H9 (cell line): ENCODE data around the gene CRPPA. TPM values are rescaled to one million over a fixed set of nuclear protein-coding genes. Genes with fewer than 3 reads are reported as not detected.

Experiments
- DNase-seq: peaks from one replicate; pipeline ENCODE4 v3.0.0-alpha.2; 2017
- H2AFZ ChIP-seq: one replicate; pipeline ENCODE4 v1.6.1; 2013; ENCODE audit warnings: mild to moderate bottlenecking, low read length, control low read depth, moderate library complexity
- H2AK5ac ChIP-seq: 2 replicates; pipeline ENCODE4 v1.6.1; 2013; ENCODE audit warnings: low read length, control low read depth, mixed read lengths; ENCODE audit not compliant: insufficient read length
- H2BK120ac ChIP-seq: one replicate; pipeline ENCODE4 v1.6.1; 2013; ENCODE audit warnings: low read depth, mild to moderate bottlenecking, low read length, control low read depth, inconsistent platforms; ENCODE audit not compliant: poor library complexity, severe bottlenecking
- H2BK12ac ChIP-seq: 2 replicates; pipeline ENCODE4 v1.6.1; 2013; ENCODE audit warnings: low read length, control low read depth, mixed read lengths, low read depth; ENCODE audit not compliant: insufficient read length
- H2BK15ac ChIP-seq: 2 replicates; pipeline ENCODE4 v1.6.1; 2013; ENCODE audit warnings: low read depth, low read length, control low read depth
- H2BK20ac ChIP-seq: one replicate; pipeline ENCODE4 v1.6.1; 2013; ENCODE audit warnings: low read depth, mild to moderate bottlenecking, low read length, control low read depth, inconsistent platforms; ENCODE audit not compliant: poor library complexity, severe bottlenecking
- H2BK5ac ChIP-seq: 2 replicates; pipeline ENCODE4 v1.6.1; 2013; ENCODE audit warnings: low read length, control low read depth, mixed read lengths; ENCODE audit not compliant: insufficient read length
- H3K14ac ChIP-seq: 2 replicates; pipeline ENCODE4 v1.6.1; 2013; ENCODE audit warnings: low read length, control low read depth; ENCODE audit not compliant: insufficient read depth
- H3K18ac ChIP-seq: 2 replicates; pipeline ENCODE4 v1.6.1; 2013; ENCODE audit warnings: low read depth, mild to moderate bottlenecking, mixed read lengths, low read length, control low read depth; ENCODE audit not compliant: insufficient read length
- H3K23ac ChIP-seq: 2 replicates; pipeline ENCODE4 v1.6.1; 2013; ENCODE audit warnings: low read length, control low read depth, mixed read lengths, low read depth; ENCODE audit not compliant: insufficient read length
- H3K23me2 ChIP-seq: 2 replicates; pipeline ENCODE4 v1.6.1; 2013; ENCODE audit warnings: low read depth, mild to moderate bottlenecking, mixed read lengths, low read length, control low read depth; ENCODE audit not compliant: insufficient read length, poor library complexity, severe bottlenecking
- H3K27ac ChIP-seq: 2 replicates; pipeline ENCODE4 v1.5.1; 2013; ENCODE audit warnings: low read length, control low read depth, mixed read lengths, low read depth; ENCODE audit not compliant: insufficient read length
- H3K27me3 ChIP-seq: 2 replicates; pipeline ENCODE4 v1.6.1; 2013; ENCODE audit warnings: low read length, control low read depth, inconsistent platforms; ENCODE audit not compliant: insufficient read depth
- H3K4ac ChIP-seq: 2 replicates; pipeline ENCODE4 v1.6.1; 2013; ENCODE audit warnings: low read depth, mild to moderate bottlenecking, control low read depth, inconsistent platforms, low read length, moderate library complexity
- H3K4me1 ChIP-seq: 2 replicates; pipeline ENCODE4 v1.6.1; 2013; ENCODE audit warnings: low read length, control low read depth, inconsistent platforms; ENCODE audit not compliant: insufficient read depth
- H3K4me2 ChIP-seq: 2 replicates; pipeline ENCODE4 v1.6.1; 2013; ENCODE audit warnings: low read length, control low read depth, mixed read lengths; ENCODE audit not compliant: insufficient read length, insufficient read depth
- H3K56ac ChIP-seq: 2 replicates; pipeline ENCODE4 v1.6.1; 2013; ENCODE audit warnings: low read depth, mild to moderate bottlenecking, mixed read lengths, low read length, control low read depth; ENCODE audit not compliant: insufficient read length
- H3K79me1 ChIP-seq: 2 replicates; pipeline ENCODE4 v1.6.1; 2013; ENCODE audit warnings: low read depth, mild to moderate bottlenecking, moderate library complexity, low read length, control low read depth, inconsistent platforms; ENCODE audit not compliant: insufficient read depth, poor library complexity, severe bottlenecking
- H3K79me2 ChIP-seq: 2 replicates; pipeline ENCODE4 v1.6.1; 2013; ENCODE audit warnings: low read length, control low read depth, inconsistent platforms; ENCODE audit not compliant: insufficient read depth
- H3K9ac ChIP-seq: 2 replicates; pipeline ENCODE4 v1.6.1; 2013; ENCODE audit warnings: low read length, control low read depth, mixed read lengths; ENCODE audit not compliant: insufficient read length; ENCODE audit errors: extremely low read depth
- H3K9me3 ChIP-seq: one replicate; pipeline ENCODE4 v1.6.1; 2013; ENCODE audit warnings: low read depth, low read length, inconsistent platforms; ENCODE audit not compliant: control insufficient read depth
- H3T11ph ChIP-seq: one replicate; pipeline ENCODE4 v1.6.1; 2013; ENCODE audit warnings: mild to moderate bottlenecking, low read length, control low read depth, inconsistent platforms
- H4K20me1 ChIP-seq: one replicate; pipeline ENCODE4 v1.6.1; 2013; ENCODE audit not compliant: control insufficient read depth, insufficient read length, insufficient read depth
- H4K5ac ChIP-seq: 2 replicates; pipeline ENCODE4 v1.6.1; 2013; ENCODE audit warnings: low read depth, mild to moderate bottlenecking, mixed read lengths, low read length, control low read depth; ENCODE audit not compliant: insufficient read length
- H4K8ac ChIP-seq: replicated peaks from 2 replicates; pipeline ENCODE4 v1.6.1; 2013; ENCODE audit warnings: low read length, control low read depth, mixed read lengths, low read depth; ENCODE audit not compliant: insufficient read length
- H4K91ac ChIP-seq: 2 replicates; pipeline ENCODE4 v1.6.1; 2013; ENCODE audit warnings: low read depth, mild to moderate bottlenecking, moderate library complexity, mixed read lengths, low read length, control low read depth; ENCODE audit not compliant: insufficient read length
- H3K27ac Mint-ChIP-seq, 3 experiments: 2 replicates in 2 of 3; 3 replicates in 1 of 3; pipeline ENCODE4 v1.8.0; 2020 to 2021; ENCODE audit warnings: mixed read lengths in 3 of 3, mild to moderate bottlenecking in 1 of 3, moderate library complexity in 1 of 3
- H3K27me3 Mint-ChIP-seq: 2 replicates; pipeline ENCODE4 v1.8.0; 2021; ENCODE audit warnings: low read depth, mild to moderate bottlenecking, moderate library complexity, mixed read lengths
- H3K36me3 Mint-ChIP-seq, 3 experiments: 2 replicates in 2 of 3; 3 replicates in 1 of 3; pipeline ENCODE4 v1.8.0; 2020 to 2021; ENCODE audit warnings: low read depth in 3 of 3, mixed read lengths in 3 of 3; ENCODE audit not compliant: insufficient read depth in 1 of 3
- H3K4me1 Mint-ChIP-seq, 2 experiments: 2 replicates each; pipeline ENCODE4 v1.8.0; 2020; ENCODE audit warnings: mixed read lengths in 2 of 2
- H3K4me3 Mint-ChIP-seq, 2 experiments: 2 replicates in 1 of 2; 3 replicates in 1 of 2; pipeline ENCODE4 v1.8.0; 2020 to 2021; ENCODE audit warnings: mild to moderate bottlenecking in 2 of 2, mixed read lengths in 2 of 2, moderate library complexity in 1 of 2
- H3K9me3 Mint-ChIP-seq, 2 experiments: 2 replicates in 1 of 2; 3 replicates in 1 of 2; pipeline ENCODE4 v1.8.0; 2020; ENCODE audit warnings: mild to moderate bottlenecking in 2 of 2, mixed read lengths in 2 of 2, moderate library complexity in 1 of 2
- CTCF ChIP-seq: fragments of 200-600 bp; sonication (generic); conservative IDR thresholded peaks from 3 replicates; pipeline ENCODE4 v1.8.0; 2021; ENCODE audit warnings: antibody characterized with exemption, mild to moderate bottlenecking
- WGBS: extraction: QIAGEN DNeasy Blood & Tissue Kit; methylation state at CpG from one replicate; pipeline ENCODE4 v1.1.7; 2013; ENCODE audit warnings: missing lambda C conversion rate, low lambda C conversion rate, mixed read lengths; ENCODE audit not compliant: insufficient read length; ENCODE audit errors: extremely low coverage; 5-methylcytosine and 5-hydroxymethylcytosine counted together
- total RNA-seq: library from RNA; stranded (reverse); gene quantifications from 2 replicates; pipeline ENCODE4 v1.2.1, GENCODE V29; 2021

Gene CRPPA
- total RNA-seq, 1 experiment from 2014 or later, result 1.9 TPM

GRCh38 chr7:16465469-16466361, 44.4 kb upstream of the CRPPA start, which contains the start of gene SOSTDC1:
SOSTDC1 (minus strand) TSS chr7:16465738; CDS start chr7:16465668, 70 bp downstream.
- Histone ChIP-seq H3K4ac (no peak within 1 kb of the TSS), H3K79me1 (no peaks in the 10 kb centered on the region), H3K79me2 (no peaks in the 10 kb centered on the region), H4K5ac (no peak within 1 kb of the TSS), H2BK15ac (no peak within 1 kb of the TSS), H3K27me3 (no peaks in the 10 kb centered on the region), H2BK120ac (no peak within 1 kb of the TSS), H4K91ac (no peak within 1 kb of the TSS), H3K56ac (no peak within 1 kb of the TSS), H3K23ac (no peak within 1 kb of the TSS), H3K23me2 (no peaks in the 10 kb centered on the region), H3K9me3 (no peaks in the 10 kb centered on the region), H2BK20ac (no peak within 1 kb of the TSS), H4K20me1 (no peaks in the 10 kb centered on the region), H3T11ph (no peak within 1 kb of the TSS), H2AK5ac (no peak within 1 kb of the TSS), H3K9ac (no peak within 1 kb of the TSS), H3K27ac (no peak within 1 kb of the TSS), H3K18ac (no peak within 1 kb of the TSS), H2BK12ac (no peak within 1 kb of the TSS), H2BK5ac (no peak within 1 kb of the TSS), H4K8ac (no peak within 1 kb of the TSS), H3K14ac (no peak within 1 kb of the TSS), H3K4me1 (peaks cover 5% of the 10 kb centered on the region), H3K4me2 (peak within 1 kb of the TSS; percentile 32), H2AFZ (no peak within 1 kb of the TSS)
- no CpG with 5 or more reads among the region's 10 CpGs for WGBS
- H3K4me3 Mint-ChIP-seq, result peak within 1 kb of the TSS in 1 of 2 experiments; percentile 41; a peak in 1 of 5 replicates
- no peaks in the 10 kb centered on the region for H3K36me3 Mint-ChIP-seq
- H3K9me3 Mint-ChIP-seq, result no peaks in the 10 kb centered on the region
- DNase-seq, result no peak
- no peaks in the 10 kb centered on the region for H3K27me3 Mint-ChIP-seq
- no peak for TF ChIP-seq CTCF
- peak within 1 kb of the TSS in 2 of 3 experiments; percentile 46 to 92; a peak in 4 of 7 replicates for H3K27ac Mint-ChIP-seq
- H3K4me1 Mint-ChIP-seq, result peaks cover 33 to 38% of the 10 kb centered on the region in 2 experiments
